Liver (tissue), 9 donors: Measurements from ENCODE around the gene SDR39U1. TPM values are rescaled to one million over a fixed set of nuclear protein-coding genes. Genes with fewer than 3 reads are reported as not detected.

Experiments used
- DNase-seq: peaks from one replicate; pipeline ENCODE4 v3.0.0-alpha.2; 2017; ENCODE audit warnings: low spot score
- H3K27ac ChIP-seq, 2 donors: one replicate each; pipeline ENCODE4 v1.7.0; 2013; ENCODE audit warnings: inconsistent platforms in 2 of 2, low read length in 2 of 2, control low read depth in 1 of 2, low read depth in 1 of 2, mild to moderate bottlenecking in 1 of 2
- H3K27me3 ChIP-seq, 4 donors: one replicate each; pipeline versions ENCODE4 v1.6.1 to v1.7.0; 2013; ENCODE audit warnings: low read length in 3 of 4, inconsistent platforms in 1 of 4, mild to moderate bottlenecking in 1 of 4, moderate library complexity in 1 of 4; ENCODE audit not compliant: control insufficient read depth in 4 of 4, insufficient read depth in 4 of 4
- H3K36me3 ChIP-seq, 4 donors: one replicate each; pipeline versions ENCODE4 v1.6.1 to v1.7.0; 2013; ENCODE audit warnings: low read length in 3 of 4, mild to moderate bottlenecking in 3 of 4, low read depth in 1 of 4, moderate library complexity in 1 of 4; ENCODE audit not compliant: control insufficient read depth in 4 of 4, insufficient read depth in 3 of 4
- H3K4me1 ChIP-seq, 4 donors: one replicate each; pipeline versions ENCODE4 v1.6.1 to v1.7.0; 2013; ENCODE audit warnings: low read length in 3 of 4, mild to moderate bottlenecking in 3 of 4, moderate library complexity in 1 of 4; ENCODE audit not compliant: control insufficient read depth in 4 of 4, insufficient read depth in 4 of 4
- H3K4me3 ChIP-seq, 3 donors: one replicate each; pipeline versions ENCODE4 v1.6.1 to v1.7.0; 2013; ENCODE audit warnings: low read length in 3 of 3, control low read depth in 1 of 3, low read depth in 1 of 3, mild to moderate bottlenecking in 1 of 3
- H3K9ac ChIP-seq, 2 donors: one replicate each; pipeline ENCODE4 v1.7.0; 2013; ENCODE audit warnings: low read length in 2 of 2, mild to moderate bottlenecking in 2 of 2, moderate library complexity in 2 of 2, control low read depth in 1 of 2, low read depth in 1 of 2
- H3K9me3 ChIP-seq, 4 donors: one replicate each; pipeline versions ENCODE4 v1.6.1 to v1.7.0; 2013; ENCODE audit warnings: low read length in 3 of 4; ENCODE audit not compliant: control insufficient read depth in 4 of 4
- ATF3 ChIP-seq: IDR thresholded peaks from 2 replicates; pipeline ENCODE4 v1.6.1; 2016; ENCODE audit warnings: antibody characterized with exemption
- CTCF ChIP-seq: fragments of 150-350 bp; IDR thresholded peaks from 2 replicates; pipeline ENCODE4 v1.5.1; 2017; ENCODE audit warnings: improper control_type of control experiment, low read depth, low read length; ENCODE audit not compliant: missing input control
- EGR1 ChIP-seq, 2 donors: IDR thresholded peaks; 2 replicates each; pipeline ENCODE4 v1.6.1; 2016 to 2018; ENCODE audit warnings: antibody characterized with exemption in 2 of 2, low read depth in 2 of 2
- FOXA1 ChIP-seq: IDR thresholded peaks from 2 replicates; pipeline ENCODE4 v1.6.1; 2016; ENCODE audit warnings: antibody characterized with exemption
- FOXA2 ChIP-seq: IDR thresholded peaks from 2 replicates; pipeline ENCODE4 v1.6.1; 2016; ENCODE audit warnings: antibody characterized with exemption
- GABPA ChIP-seq, 2 donors: IDR thresholded peaks in 1 of 2; conservative IDR thresholded peaks in 1 of 2; 2 replicates each; pipeline ENCODE4 v1.6.1; 2016; ENCODE audit warnings: antibody characterized with exemption in 2 of 2, mild to moderate bottlenecking in 1 of 2, moderate library complexity in 1 of 2
- HNF4A ChIP-seq, 2 donors: conservative IDR thresholded peaks; 2 replicates each; pipeline ENCODE4 v1.6.1; 2016; ENCODE audit warnings: antibody characterized with exemption in 2 of 2, mild to moderate bottlenecking in 2 of 2
- HNF4G ChIP-seq: IDR thresholded peaks from 2 replicates; pipeline ENCODE4 v1.6.1; 2016; ENCODE audit warnings: antibody characterized with exemption
- JUND ChIP-seq, 2 donors: IDR thresholded peaks; 2 replicates each; pipeline ENCODE4 v1.6.1; 2016; ENCODE audit warnings: antibody characterized with exemption in 2 of 2
- NR2F2 ChIP-seq: IDR thresholded peaks from 2 replicates; pipeline ENCODE4 v1.6.1; 2016; ENCODE audit warnings: antibody characterized with exemption
- RAD21 ChIP-seq, 2 donors: IDR thresholded peaks; 2 replicates each; pipeline ENCODE4 v1.6.1; 2016; ENCODE audit warnings: antibody characterized with exemption in 2 of 2, mild to moderate bottlenecking in 2 of 2
- RXRA ChIP-seq, 2 donors: IDR thresholded peaks; 2 replicates each; pipeline ENCODE4 v1.6.1; 2017 to 2018; ENCODE audit warnings: antibody characterized with exemption in 2 of 2, mild to moderate bottlenecking in 1 of 2
- SP1 ChIP-seq: IDR thresholded peaks from 2 replicates; pipeline ENCODE4 v1.6.1; 2018; ENCODE audit warnings: antibody characterized with exemption, mild to moderate bottlenecking
- TAF1 ChIP-seq: conservative IDR thresholded peaks from 2 replicates; pipeline ENCODE4 v1.6.1; 2016; ENCODE audit warnings: antibody characterized with exemption, mild to moderate bottlenecking
- YY1 ChIP-seq: IDR thresholded peaks from 2 replicates; pipeline ENCODE4 v1.6.1; 2016; ENCODE audit warnings: antibody characterized with exemption, mild to moderate bottlenecking
- ZBTB33 ChIP-seq: IDR thresholded peaks from 2 replicates; pipeline ENCODE4 v1.6.1; 2016; ENCODE audit warnings: antibody characterized with exemption
- WGBS: extraction: QIAGEN DNeasy Blood & Tissue Kit; methylation state at CpG from one replicate; pipeline ENCODE4 v1.1.7; 2013; 5-methylcytosine and 5-hydroxymethylcytosine counted together
- polyA plus RNA-seq, 2 donors: library from polyadenylated mRNA; stranded (reverse) in 1 of 2; unstranded in 1 of 2; fragments of 200-250 nt in 1 of 2; fragments of >200 nt in 1 of 2; fragmentation: Nextera tagmentation in 1 of 2; extraction: Ambion mirVana in 1 of 2; gene quantifications; one replicate each; pipeline versions ENCODE4 v1.2.1 to v1.2.3, GENCODE V29; 2013 to 2015
- total RNA-seq, 2 donors: library from RNA; depleted of rRNA; stranded (reverse); fragments of >200 nt; gene quantifications; one replicate each; pipeline ENCODE4 v1.2.3, GENCODE V29; 2014
- TF ChIP-seq, protein P1 (sequence below): IDR thresholded peaks from 2 replicates; pipeline ENCODE4 v1.6.1; 2016; ENCODE audit warnings: antibody characterized with exemption, mild to moderate bottlenecking
- TF ChIP-seq, protein P2 (sequence below): IDR thresholded peaks from 2 replicates; pipeline ENCODE4 v1.6.1; 2016; ENCODE audit warnings: antibody characterized with exemption
- donor health status: healthy.
- donor health status: healthy.
- donor health status: healthy.
- donor health status: healthy.
- donor health status: healthy.

The SDR39U1 gene
- total and polyA plus RNA-seq, 4 donors: 10.8 to 50.4 (median 25.9) TPM

DNA sequence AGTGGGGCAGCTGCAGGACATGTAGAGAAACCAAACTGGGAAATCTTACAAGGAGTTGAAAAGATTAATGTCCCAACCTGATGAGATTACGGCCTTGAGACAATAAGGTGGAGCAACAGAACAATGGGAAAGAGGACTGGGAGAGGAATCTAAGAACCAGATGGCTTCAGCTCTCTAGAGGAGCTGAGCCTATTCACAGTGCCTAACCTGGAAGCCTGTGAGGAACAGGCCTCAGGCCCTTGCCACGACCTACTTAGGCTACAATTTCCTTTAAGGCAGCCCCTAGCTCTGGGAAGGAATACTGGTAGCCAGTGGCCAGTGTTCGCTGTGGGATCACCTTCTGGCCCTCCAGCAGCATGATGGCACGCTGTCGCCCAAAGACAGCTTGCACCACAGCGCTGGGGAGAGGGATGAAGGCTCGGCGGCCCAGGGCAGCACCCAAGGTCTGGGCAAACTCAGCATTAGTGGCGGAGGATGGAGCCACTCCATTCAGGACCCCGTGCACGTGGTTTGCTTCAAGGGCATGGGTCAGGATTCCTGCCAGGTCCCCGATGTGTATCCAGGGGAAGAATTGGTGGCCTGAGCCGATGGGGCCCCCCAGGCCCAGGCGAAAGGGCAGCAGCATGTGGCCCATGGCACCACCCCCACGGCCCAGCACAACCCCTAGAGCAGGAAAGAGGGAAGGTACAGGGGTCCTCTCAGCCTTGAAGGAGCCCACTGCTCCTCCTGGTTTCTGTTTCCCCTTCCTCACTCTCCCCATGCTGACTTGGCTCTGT, 2.6 kb downstream of the SDR39U1 start:
- H3K9me3 ChIP-seq: no peaks in the 10 kb centered on the region
- H3K27ac ChIP-seq: no peak overlapping the region
- no peak for DNase-seq
- H3K9ac ChIP-seq: no peak overlapping the region
- H3K36me3 ChIP-seq: peaks cover 8 to 41% (median 30%) of the 10 kb centered on the region in 4 donors
- H3K4me3 ChIP-seq: no peak overlapping the region
- WGBS: 81% methylated on average over 15 of the region's 15 CpGs
- H3K27me3 ChIP-seq: no peaks in the 10 kb centered on the region
- TF ChIP-seq NR2F2: no peak
- TF ChIP-seq YY1: no peak
- TF ChIP-seq EGR1 (IDR thresholded peaks at IDR 0.05; ENCODE audit: low read depth in 2 of 2): no peak
- TF ChIP-seq SP1: no peak
- TF ChIP-seq, protein P1, sequence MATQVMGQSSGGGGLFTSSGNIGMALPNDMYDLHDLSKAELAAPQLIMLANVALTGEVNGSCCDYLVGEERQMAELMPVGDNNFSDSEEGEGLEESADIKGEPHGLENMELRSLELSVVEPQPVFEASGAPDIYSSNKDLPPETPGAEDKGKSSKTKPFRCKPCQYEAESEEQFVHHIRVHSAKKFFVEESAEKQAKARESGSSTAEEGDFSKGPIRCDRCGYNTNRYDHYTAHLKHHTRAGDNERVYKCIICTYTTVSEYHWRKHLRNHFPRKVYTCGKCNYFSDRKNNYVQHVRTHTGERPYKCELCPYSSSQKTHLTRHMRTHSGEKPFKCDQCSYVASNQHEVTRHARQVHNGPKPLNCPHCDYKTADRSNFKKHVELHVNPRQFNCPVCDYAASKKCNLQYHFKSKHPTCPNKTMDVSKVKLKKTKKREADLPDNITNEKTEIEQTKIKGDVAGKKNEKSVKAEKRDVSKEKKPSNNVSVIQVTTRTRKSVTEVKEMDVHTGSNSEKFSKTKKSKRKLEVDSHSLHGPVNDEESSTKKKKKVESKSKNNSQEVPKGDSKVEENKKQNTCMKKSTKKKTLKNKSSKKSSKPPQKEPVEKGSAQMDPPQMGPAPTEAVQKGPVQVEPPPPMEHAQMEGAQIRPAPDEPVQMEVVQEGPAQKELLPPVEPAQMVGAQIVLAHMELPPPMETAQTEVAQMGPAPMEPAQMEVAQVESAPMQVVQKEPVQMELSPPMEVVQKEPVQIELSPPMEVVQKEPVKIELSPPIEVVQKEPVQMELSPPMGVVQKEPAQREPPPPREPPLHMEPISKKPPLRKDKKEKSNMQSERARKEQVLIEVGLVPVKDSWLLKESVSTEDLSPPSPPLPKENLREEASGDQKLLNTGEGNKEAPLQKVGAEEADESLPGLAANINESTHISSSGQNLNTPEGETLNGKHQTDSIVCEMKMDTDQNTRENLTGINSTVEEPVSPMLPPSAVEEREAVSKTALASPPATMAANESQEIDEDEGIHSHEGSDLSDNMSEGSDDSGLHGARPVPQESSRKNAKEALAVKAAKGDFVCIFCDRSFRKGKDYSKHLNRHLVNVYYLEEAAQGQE: no peak
- TF ChIP-seq ZBTB33: no peak
- no peak for TF ChIP-seq GABPA (IDR thresholded peaks at IDR 0.05 in 1 of 2, conservative IDR thresholded peaks at IDR 0.05 in 1 of 2)
- no peak for TF ChIP-seq ATF3
- TF ChIP-seq RAD21 (IDR thresholded peaks at IDR 0.05): no peak
- TF ChIP-seq HNF4G: no peak
- no peak for TF ChIP-seq RXRA (IDR thresholded peaks at IDR 0.05)
- TF ChIP-seq CTCF: no peak
- TF ChIP-seq, protein P2, sequence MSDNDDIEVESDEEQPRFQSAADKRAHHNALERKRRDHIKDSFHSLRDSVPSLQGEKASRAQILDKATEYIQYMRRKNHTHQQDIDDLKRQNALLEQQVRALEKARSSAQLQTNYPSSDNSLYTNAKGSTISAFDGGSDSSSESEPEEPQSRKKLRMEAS: no peak
- no peak for TF ChIP-seq HNF4A (conservative IDR thresholded peaks at IDR 0.05)
- TF ChIP-seq FOXA2: no peak
- no peak for TF ChIP-seq JUND (IDR thresholded peaks at IDR 0.05)
- no peak for TF ChIP-seq TAF1
- TF ChIP-seq FOXA1: no peak
- H3K4me1 ChIP-seq: peaks cover 5 to 56% (median 33%) of the 10 kb centered on the region in 4 donors
